T1000 (cell line): Measurements from ENCODE around the gene DSCAML1.
"Not testable (repeated sequence)": the region's sequence is repeated elsewhere in the genome, so short reads cannot be mapped to it uniquely, and the experiment has no call there.

ENCODE experiments used
- DNase-seq: peaks from one replicate; lab custom pipeline; 2025; ENCODE audit warnings: mixed read lengths; lab: John Stamatoyannopoulos, UW

The DSCAML1 gene

DNA sequence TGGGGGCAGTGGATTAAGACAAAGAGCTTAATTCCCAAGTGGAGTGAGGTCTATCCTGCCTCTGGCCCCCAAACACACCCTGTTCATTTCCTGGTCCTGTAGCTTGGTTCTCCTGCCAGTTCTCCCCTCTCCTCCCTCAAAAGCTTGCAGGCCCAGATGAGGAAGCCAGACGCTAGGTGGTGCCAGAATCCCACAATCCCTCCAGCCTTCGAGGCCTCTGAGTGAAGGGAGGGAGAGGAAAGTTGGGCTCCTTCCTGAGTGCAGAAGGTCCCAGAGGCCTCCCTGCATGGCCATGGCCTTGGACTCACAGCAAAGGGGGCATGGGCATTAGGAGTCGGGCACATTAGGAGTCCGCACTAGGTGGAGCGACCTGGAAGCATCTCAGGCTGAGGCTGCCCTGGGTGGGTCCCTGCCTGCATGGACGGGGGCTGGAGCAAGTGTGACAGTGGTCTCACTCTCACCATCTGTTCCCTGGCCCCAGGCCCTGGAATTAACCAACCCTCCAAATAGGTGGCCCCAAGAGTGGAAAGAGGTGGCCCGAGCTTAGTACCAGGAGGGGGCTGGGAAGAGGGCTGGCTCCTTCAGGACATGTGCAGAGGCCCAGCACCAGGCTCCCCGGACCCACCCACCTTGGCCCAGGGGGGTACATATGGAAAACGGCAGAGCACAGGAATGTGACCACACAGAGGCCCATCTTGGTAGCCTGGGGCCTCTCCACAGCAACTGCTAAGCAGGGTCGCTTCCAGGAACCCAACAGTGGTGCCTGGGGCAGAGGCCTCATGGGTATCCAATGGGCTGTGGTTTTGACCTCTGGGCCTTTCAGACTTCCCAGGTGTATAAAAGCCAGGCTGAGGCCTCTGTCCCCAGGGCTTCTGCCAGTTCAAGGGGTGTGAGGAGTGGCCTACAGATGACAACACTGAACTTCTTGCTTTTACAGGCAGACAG is 22.4 kb upstream of the DSCAML1 start:
- DNase-seq, result no peak

- DNase-seq, result no peak
These were observed 21.2 kb upstream of the DSCAML1 start for GRCh38 chr11:117818041-117818873.

GRCh38 chr11:117817368-117818040 is 20.5 kb upstream of the DSCAML1 start:
- DNase-seq, result peak; percentile 17

DNA sequence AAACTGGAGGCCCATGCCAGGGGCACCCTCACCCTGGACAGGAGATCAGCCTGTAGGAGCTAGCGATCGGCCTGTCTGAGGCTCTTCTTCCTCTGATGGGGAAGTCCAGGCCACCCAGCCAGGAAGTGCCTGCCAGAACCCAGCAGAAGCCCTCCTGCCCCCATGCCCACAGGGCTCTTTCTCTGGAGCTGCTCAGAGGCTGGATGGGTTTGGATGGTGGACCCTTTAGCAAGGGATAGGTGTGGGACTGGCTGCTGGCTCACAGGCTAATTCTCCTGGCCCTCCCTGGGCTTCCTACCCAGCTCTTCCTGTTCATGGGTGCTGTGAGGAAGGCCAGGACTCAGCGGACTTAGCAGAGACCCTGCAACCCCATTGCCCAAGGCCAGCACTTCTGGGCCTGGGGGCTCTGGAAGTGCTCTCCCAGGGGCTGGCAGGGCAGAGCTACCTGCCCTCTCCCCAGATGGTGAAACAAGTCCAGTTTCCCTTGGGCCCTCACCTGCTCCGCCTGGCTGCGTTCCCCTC is 19.9 kb upstream of the DSCAML1 start:
- DNase-seq, result no peak

DNA sequence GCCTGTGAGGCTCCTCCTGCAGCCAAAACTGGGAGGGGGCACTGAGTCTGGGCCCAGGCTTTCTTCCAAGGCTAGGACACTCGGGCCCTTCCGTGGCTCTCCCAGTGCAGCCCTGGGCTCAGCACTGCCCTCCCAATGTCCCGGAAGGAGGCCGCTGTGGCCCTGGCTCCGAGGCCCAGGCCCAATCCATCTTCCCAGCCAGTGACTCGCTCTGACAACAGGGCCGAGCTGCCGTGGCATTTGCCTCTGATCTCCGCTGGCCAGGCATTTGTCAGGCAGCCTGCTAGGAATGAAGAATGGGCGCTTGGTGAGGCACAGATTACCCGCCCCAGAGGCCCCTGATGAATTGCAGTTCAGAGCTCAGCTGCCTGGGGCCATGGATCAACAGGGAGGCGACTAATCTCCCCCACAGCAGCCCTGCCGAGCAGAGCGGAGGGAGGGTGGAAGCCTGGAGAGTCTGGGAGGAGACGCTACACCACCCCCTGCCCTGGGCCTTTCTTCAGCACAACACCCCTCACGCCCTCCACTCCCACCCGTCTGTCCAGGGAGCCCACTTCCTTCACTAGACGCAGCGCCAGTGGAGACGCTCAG is 19.2 kb upstream of the DSCAML1 start:
- DNase-seq, result no peak

DNA sequence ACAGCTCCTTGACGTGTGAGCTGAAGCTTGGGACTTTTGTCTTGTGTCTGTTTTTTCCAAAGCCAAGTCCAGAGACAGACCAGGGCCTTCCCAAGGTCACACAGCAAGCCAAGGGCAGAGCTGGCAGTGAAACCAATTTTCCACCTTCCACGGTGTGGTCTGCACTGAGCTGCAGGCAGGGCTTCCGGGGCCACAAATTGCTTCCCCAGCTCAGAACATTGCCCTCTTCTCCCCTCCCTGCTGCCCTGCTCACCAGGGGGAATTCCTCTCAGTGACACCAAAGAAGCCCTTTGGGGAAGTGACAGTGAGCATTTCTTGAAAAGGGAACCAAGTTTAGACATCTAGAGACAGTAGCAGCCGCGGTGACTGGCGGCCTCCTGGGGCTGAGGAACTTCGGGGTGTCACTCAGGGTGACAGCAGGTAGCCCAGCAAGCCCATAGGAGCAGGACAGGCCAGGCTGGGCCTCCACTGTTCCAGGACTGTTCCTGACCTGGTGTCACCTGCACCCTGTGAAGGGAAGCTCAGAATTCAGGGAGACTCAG is 18.3 kb upstream of the DSCAML1 start:
- no peak for DNase-seq

- DNase-seq, result no peak
These were observed 17.8 kb upstream of the DSCAML1 start for GRCh38 chr11:117814766-117815261.

GRCh38 chr11:117814204-117814765 is 17.3 kb upstream of the DSCAML1 start:
- DNase-seq, result no peak

GRCh38 chr11:117810056-117810451 is 13.0 kb upstream of the DSCAML1 start:
- not testable (repeated sequence) for DNase-seq

- no peak for DNase-seq
These were observed 12.4 kb upstream of the DSCAML1 start for GRCh38 chr11:117809236-117810055.

- DNase-seq, result no peak
These were observed 11.8 kb upstream of the DSCAML1 start for GRCh38 chr11:117808784-117809183.

DNA sequence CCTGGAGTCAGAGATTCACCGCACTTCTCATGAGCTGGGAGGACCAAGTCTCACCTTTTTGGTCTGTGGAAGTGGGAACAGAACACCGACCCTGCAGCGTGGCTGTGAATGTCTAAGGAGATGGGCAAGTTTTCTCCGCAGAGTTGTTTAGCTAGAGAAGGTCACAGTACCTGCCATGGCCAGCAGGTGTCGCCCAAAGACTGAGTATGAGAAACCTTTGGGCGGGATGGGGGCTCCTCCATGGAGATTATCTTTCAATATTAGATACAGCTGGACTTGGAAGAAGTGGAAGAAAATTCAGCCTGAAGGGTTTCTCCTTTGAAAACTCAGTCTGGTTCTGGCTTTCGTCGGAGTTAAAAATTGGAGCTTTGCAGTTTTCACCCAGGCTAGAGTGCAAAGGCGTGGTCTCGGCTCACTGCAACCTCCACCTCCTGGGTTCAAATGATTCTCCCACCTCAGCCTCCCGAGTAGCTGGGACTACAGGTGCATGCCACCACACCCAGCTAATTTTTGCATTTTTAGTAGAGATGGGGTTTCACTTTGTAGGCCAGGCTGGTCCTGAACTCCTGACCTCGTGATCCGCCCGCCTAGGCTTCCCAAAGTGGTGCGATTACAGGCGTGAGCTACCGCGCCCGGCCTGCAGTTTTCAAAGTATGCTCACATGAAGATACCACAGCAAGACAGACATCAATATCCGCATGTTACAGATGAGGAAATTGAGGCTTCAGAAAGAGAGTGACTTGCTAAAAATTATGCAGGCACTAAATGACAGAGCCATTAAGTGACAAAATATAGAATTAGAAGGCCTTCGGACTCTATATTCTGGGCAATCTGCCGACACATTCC is 10.7 kb upstream of the DSCAML1 start:
- no peak for DNase-seq

GRCh38 chr11:117806846-117807245 is 9.8 kb upstream of the DSCAML1 start:
- DNase-seq, result no peak

- no peak for DNase-seq
These were observed 8.0 kb upstream of the DSCAML1 start for GRCh38 chr11:117805045-117805444.

DNA sequence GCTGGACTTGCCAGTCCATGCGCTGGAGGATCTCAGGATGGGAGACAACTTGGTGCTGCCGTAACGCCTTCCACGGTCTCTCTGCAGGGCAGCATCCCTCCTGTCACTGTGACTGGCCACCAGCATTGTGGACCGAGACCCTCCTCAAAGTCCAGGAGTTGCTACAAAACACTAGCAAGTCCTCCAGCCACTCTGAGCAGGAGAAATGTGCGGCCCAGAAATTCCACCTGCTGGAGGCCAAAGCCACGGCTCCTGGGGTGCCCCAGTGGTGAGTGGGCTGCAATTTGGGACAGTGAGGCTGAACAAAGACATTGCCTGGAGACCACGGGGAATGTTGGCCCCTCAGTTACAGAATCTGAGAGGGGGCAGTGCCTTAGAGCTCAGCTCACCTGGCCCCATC is 6.9 kb upstream of the DSCAML1 start:
- DNase-seq, result no peak

DNA sequence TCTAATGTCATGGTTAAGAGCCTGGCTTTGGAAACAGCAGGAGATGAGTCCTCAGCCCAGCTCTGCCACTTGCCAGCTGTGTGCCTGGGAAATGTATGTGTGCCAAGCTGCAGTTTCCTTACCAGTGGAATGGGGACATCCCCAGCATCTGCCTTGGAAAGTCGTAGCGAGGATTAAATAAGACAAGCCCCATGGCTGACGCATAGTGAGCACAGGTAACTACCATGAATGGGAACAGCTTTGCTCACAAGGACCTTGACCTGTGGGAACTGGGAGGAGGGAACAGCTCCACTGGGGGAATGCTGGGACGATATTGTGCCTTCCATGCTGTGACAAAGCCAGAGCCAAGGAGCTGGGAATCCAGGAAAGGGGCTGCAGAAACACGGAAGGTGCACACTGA is 2.6 kb upstream of the DSCAML1 start:
- no peak for DNase-seq

DNA sequence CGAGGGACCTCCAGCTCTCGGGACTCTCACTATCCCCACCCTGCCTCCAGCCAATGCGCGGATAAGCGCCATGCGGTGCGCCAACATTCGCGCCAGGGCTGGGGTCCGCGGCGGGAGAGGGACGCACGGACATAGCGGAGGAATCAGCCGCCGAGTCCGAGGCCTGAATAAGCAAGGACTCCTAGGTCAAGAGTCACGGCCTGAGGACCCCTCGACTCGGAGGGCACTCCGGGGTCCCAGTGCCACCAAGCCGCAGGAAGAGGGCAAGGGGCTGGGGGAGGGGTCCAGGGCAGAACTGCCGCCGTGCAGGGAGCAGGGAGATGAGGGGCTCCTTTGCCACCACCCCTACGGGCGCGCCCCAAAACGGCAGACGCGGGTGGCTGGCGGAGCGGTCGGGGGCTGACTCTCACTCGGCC is 552 bp downstream of the DSCAML1 start:
- no peak for DNase-seq

DNA sequence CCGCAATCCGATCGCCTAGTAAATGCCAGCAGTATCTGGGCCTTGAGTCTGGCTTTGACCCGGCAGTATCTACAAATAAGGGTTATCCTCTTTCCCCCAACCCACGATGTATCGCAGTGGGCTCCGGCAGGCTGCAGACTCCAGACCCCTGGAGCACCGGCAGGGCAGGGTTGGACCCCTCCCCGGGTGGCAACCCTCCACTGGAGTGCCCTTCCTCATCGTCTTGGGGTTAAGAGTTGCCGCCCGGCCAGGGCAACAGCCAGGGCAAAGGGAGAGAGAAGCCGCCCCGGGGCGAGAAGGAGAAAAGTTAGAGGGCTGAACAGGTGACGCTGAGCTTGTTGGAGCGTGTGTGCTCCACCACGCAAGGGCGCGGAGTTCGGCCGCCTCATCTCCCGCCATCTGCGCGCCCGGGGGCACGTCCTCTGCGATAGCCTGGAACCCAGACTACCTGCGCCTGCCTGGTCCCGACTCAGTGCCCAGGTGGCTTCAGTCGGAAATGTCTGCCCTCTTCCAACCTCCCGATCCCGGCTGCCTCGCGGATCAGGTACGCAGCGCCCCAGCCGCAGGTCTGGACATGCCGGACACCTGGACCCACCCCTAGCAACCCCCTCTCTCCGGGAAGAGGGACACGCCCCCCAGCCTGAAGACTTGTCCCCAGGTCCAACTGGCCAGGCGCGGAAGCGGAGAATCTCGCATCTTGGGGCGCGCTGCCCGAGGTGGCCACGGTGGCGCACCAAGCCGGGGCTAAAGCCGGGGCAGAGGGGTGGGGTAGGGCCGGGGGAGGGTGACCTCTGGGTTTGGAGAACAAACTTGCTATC is 1.2 kb downstream of the DSCAML1 start:
- DNase-seq, result no peak
